Eye (tissue), 1 donor: Measurements from ENCODE around the gene SAMD14.
A peak's percentile ranks its signal among the peaks of the same experiment; 100 is the strongest.

Experiments used
- DNase-seq: peaks from one replicate; pipeline ENCODE4 v3.0.0-alpha.2; 2015

Gene SAMD14

DNA sequence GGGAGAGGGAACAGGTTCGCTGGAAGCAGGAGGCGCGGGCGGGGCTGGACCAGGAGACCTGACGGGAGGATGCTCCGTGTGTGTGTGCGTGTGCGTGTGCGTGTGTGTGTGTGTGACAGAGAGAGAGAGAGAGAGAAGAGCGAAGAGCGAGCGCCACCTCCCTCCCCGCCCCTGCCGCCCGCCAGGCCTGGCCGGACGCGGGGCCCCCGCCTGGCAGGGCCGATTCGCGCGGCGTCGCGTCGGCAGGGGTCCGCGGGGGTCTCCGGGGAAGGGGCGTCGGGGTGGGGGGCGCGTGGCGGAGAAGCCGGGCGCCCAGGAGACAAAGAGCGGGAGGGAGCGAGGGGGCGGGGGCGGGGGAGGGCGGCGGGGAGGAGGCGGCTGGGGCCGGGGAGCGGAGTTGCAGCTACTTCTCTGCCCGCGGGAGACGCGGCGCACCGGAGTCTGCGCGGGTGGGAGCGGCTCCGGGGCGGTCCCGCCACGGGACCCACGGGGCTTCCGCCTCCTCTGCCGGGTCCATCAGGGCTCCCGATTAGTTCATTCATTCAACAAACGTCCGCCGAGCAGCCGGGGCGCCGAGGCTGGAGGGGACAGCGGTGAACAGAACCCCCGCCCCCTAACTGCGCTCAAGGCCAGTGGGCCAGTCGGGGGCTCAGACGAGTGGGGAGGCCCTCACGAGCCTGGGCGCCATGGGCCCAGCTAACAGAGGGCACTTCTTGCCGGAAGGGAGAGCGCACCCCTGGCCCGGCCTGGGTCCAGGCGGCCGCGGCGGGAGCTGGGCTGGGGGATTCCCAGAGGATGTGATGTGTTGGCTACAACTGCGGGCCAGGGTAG, at the start of gene SAMD14:
TSS of gene SAMD14 (minus strand) at position 433 of the 831 bp plus-strand sequence. CDS start 5,201 bp downstream, outside the sequence.
- peak; percentile 90 for DNase-seq

DNA sequence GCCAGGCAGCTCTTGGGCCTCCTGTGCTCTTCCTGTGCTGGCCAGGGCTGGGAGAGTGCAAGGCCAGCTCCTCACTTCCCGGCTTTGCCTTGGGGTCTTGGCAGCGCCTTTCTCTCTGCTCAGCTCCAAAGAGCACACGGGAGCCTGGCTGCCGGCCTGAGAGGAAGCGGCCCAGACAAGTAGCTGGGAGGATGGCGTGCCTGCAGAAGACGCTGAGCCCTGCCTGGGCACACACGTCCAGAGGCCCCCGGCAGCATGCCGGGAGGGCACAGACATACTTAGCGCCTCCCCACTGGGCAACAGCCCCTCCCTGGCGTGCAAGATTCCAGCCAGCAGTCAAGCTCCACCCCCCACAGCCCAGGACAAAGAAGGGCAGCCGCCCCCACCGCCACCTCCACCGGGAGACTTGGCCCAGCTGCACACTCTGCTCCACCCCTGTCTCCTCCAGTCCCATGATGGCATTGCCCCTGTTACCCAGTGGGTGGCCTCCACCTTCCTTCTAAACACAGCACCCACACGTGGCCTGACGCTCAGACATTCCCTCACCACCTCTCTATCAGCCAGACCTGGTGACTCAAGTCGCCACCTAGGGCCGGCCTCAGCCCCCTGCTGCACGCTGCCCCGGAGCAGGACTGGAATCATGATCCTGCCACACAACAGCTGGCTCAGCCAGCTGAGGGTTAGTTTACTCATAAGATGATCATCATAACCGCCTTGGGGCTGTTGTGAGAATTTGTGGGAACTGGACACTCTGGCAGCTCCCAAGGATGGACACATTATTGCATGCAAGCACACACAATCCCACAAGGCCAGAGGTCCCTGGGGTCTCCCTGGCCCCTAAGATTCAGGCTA, 48.2 kb upstream of the SAMD14 start:
- DNase-seq, result peak; percentile 87

DNA sequence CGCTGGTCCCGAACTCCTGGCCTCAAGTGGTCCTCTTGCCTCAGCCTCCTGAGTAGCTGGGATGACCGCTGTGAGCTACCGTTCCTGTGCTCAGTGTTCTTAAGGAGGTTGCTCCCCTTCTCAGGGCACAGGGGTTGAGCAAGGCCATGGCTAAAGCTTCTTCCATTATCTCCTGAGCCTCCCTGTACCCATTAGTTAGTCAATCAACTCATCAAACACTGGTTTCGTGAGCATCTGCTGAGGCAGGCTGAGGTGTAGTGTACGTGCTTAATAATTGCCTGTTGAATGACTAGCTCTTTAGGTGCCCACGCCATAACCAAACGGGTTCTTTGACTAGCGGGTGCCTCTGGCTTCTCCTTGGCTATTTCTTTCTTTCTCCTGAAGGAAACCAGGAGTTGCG, 47.5 kb upstream of the SAMD14 start:
- DNase-seq, result no peak

DNA sequence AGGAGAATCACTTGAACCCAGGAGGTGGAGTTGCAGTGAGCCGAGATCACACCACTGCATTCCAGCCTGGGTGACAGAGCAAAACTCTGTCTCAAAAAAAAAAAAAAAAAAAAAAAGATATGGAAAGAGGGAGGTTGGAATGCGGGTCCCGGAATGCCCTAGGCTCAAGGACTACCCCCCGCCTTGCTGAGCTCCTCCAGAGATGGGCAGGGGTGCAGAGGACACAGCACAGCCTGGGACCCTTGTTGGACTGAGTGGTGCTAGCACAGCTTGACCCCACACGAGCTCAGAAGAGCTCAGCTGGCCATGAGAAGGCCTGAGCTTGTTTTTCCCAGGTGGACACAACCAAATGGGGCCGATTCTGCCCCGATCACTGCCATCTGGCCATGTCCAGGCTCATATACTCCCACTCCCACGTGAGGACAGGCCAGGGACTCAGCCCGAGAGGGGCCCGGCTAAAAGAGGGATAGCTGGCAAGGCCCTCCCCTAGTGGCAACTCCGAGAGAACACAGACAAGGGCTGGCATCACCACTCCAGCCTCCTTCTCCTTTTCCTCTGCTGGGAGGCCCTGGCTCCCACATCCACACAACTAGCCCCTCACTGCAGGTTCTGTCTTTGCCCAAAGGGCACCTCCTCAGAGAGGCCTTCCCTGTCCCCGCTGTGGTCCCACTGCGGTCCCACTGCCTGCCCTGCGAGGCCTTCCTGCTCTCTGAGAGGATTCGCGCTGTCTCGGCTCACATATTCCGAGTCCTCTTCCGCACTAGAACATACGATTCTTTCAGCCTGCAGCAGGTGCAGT, 46.8 kb upstream of the SAMD14 start:
- no peak for DNase-seq

DNA sequence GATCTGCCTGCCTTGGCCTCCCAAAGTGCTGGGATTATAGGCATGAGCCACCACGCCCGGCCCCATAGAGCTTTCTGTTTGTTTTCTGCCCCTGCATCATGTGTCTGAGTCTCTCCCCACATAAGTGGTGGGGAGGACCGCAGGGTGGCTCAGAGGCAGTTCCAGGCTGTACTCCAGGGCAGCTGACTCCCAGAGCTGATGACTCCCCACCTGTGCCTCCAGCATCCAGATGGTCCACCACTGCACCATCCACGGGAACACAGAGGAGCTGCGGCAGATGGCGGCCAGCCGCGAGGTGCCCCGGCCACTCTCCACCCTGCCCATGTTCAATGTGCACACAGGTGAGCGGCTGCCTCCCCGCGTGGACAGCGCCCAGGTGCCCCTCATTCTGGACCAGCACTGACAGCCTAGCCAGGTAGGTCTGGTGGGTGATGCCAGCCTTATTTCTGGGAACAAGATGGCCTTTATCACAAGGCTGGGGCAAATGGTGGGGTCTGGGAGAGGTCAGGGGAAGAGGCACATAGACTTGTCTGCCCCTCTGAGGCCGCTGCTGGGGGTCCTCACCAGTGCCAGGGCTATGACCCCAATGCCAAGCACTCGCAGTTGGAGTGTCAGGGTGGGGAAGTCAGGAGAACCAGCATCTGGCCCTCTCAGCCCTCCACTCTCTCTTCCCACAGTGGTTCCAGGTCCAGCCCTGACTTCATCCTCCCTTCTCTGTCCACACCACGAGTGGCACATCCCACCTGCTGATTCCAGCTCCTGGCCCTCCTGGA, 45.3 kb upstream of the SAMD14 start:
- no peak for DNase-seq

GRCh38 chr17:50174444-50174843, 44.5 kb upstream of the SAMD14 start:
- no peak for DNase-seq

GRCh38 chr17:50173335-50173941, 43.5 kb upstream of the SAMD14 start:
- DNase-seq, result peak; percentile 75

GRCh38 chr17:50172936-50173334, 43.0 kb upstream of the SAMD14 start:
- DNase-seq, result no peak

DNA sequence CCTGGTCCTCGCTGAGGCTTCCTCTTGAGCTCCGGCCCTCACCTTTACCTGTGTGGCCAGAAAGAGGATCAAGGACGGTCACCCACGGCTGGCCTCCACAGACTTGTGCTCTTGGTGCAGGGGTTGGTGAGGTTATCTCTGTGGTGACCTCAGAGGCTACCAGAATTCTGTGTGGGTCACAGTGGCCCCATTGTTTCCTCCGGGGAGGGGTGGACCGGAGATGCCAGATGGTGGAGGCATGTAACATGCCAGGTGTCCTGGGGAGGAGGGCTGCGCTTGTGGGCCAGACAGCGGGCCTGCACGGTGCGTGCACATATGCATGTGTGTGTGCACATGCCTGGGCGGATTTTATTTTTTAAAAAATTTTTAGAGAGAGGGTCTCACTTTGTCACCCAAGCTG, 42.2 kb upstream of the SAMD14 start:
- DNase-seq, result no peak

DNA sequence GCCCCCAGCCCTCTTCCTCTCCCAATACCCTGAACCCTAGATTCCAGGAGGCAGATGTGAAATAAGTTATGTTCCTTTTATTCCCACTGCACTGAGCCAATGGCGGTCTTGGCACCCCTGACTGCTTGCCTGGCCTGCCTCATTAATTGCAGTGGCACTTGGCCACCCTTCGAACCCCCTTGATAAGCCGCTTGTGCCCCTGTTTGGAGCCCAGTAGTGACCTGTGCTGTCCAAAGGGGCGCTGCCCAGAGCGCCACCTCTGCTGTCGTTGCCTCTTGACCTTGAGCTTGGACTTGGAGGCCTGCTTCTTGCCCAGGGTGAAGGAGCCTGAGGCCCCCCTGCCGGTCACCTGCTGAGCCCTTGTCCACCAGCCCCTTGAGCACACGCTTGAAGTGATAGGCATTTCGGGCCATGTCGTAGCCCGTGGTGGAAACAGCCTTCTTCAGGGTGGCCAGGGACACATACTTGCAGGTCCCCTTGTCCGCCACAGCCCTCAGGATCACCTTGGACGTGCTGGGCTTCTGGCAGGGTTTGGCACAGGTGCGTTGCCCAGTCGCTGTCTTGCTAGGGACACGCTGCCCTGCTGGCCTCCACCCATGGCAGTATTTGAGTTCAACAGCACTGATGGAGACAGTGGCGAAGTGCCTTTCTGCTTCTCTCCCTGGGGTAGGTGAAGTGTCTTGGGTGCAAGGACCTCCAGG, 41.6 kb upstream of the SAMD14 start:
- no peak for DNase-seq

GRCh38 chr17:50170662-50171370, 40.9 kb upstream of the SAMD14 start:
- no peak for DNase-seq

DNA sequence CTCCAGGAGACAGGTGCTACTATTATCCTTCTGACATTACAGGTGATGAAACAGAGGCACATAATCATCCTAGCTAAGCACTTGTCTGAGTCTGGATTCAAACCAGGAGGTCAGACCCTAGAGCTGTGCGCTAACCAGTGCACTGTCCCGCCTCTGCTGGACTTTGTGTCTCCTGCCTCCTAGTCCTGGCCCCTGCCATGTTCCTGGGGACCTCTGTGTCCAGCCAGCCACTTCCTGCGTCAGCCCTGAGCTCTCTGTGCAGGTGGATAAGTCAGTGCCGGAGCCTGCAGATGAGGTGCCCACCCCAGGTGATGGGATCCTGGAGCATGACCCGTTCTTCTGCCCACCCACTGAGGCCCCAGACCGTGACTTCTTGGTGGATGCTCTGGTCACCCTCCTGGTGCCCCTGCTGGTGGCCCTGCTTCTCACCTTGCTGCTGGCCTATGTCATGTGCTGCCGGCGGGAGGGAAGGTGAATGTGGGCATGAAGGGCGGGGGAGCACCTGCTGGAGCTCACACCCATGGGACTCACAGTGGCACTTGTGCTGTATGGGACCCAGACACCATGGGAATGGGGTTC, 40.0 kb upstream of the SAMD14 start:
- no peak for DNase-seq

- DNase-seq, result peak; percentile 92
Measured at GRCh38 chr17:50169121-50169764, 39.3 kb upstream of the SAMD14 start.

DNA sequence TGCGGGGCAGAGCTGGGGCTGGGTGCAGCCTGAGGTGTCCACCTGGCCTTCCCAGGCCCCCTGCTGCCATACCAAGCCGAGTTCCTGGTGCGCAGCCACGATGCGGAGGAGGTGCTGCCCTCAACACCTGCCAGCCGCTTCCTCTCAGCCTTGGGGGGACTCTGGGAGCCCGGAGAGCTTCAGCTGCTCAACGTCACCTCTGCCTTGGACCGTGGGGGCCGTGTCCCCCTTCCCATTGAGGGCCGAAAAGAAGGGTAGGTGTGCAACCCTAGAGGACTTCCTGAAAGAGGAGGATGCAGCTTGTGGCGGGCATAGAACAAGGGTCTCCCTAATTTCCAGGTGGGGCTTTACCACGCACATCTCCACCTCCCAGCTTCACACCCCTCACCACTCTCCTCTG, 38.4 kb upstream of the SAMD14 start:
- no peak for DNase-seq

DNA sequence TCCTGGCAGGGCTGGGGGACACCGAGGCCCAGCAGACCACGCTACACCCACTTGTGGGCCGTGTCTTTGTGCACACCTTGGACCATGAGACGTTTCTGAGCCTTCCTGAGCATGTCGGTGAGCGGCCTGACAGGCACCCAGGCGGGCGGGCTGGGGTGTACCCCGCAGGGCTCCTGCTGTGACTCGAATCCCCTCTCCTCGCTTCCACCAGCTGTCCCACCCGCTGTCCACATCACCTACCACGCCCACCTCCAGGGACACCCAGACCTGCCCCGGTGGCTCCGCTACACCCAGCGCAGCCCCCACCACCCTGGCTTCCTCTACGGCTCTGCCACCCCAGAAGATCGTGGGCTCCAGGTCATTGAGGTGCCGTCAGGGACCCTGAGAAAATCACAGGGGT, 37.4 kb upstream of the SAMD14 start:
- no peak for DNase-seq

DNA sequence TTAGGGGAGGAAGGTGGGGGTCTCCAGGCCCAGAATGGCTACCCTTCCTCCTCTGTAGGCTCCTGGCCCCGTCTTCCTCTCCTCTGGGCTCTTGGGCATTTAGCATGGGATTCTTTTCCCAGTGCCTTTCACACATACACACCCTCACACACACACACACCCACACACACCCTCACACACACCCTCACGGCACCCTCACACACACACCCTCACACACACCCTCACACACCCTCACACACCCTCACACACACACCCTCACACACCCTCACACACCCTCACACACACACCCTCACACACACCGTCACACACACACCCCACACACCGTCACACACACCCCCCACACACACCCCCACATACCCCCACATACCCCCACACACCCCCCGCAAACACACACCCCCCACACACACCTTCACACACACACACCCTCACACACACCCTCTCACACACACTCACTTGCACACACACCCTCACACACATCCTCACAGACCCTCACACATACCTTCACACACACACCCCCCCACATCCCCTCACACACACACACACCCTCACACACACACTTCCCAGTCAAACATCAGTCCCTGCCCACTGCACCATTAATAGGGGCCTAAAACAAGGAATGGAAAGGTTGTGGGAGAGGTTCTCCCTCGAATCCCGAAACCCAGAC, 36.7 kb upstream of the SAMD14 start:
- DNase-seq, result no peak

DNA sequence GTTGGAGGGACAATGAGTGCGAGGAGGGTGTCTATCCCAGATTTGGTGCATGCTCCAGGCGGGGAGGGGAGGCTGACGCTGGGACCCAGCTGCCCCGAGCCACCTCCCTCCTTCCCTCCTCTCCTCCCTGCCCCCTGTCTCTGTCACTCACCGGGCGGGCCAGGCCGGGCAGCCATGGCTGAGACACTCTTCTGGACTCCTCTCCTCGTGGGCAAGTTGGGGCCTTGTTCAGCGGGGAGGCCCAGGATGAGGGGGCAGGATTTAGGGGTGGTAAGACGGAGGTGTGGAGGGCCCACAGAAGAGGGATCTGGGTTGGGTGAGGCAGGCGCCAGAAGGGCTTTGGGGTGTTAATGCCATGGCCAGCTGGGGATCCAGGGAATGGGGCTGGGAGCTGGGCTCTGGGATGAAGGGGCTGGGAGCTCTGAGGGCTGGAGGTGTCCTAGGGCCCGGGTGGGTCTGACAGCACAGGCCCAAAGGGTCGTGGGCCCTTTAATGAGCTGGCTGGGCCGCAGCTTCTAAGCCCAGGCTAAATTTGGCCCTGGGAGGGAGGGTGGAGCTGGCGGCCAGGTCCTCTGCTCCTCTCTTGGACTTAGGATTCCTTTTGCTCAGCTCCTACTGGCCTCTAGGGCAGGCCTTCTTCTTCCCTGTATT, 36.0 kb upstream of the SAMD14 start, which contains the start of gene SGCA:
TSS of gene SGCA (plus strand) at position 139 of the 651 bp plus-strand sequence. CDS start at position 175, 36 bp downstream.
- no peak for DNase-seq

- DNase-seq, result no peak
Measured at GRCh38 chr17:50165466-50165865, 35.5 kb upstream of the SAMD14 start.
